Thyroid gland (tissue), 4 donors: ENCODE results near the gene MLPH.

Experiments used
- CTCF ChIP-seq, 6 experiments: fragments of 200-600 bp in 3 of 6; fragments of 450-650 bp in 3 of 6; sonication (generic) in 3 of 6; IDR thresholded peaks; one replicate each; pipeline ENCODE4 v1.5.1; 2016 to 2019; ENCODE audit warnings: antibody characterized with exemption in 6 of 6, mild to moderate bottlenecking in 2 of 6, inconsistent platforms in 1 of 6, moderate library complexity in 1 of 6
- POLR2A ChIP-seq, 2 donors: fragments of 450-650 bp; IDR thresholded peaks; one replicate each; pipeline ENCODE4 v1.6.1; 2017; ENCODE audit warnings: antibody characterized with exemption in 2 of 2, mild to moderate bottlenecking in 2 of 2, moderate library complexity in 1 of 2

GRCh38 chr2:237583385-237584295, 96.6 kb downstream of the MLPH start:
- TF ChIP-seq CTCF (IDR thresholded peaks at IDR 0.05) (no peak), POLR2A (IDR thresholded peaks at IDR 0.05) (no peak)
